Ovary (tissue), 3 donors: Measurements from ENCODE around the gene EPS8L3.

ENCODE experiments used
- EP300 ChIP-seq: sonication (generic); formaldehyde crosslinking; IDR thresholded peaks from one replicate; pipeline ENCODE4 v1.6.1; 2017; ENCODE audit warnings: antibody characterized with exemption
- TF ChIP-seq, protein P1 (sequence below), 3 donors: fragments of 450-650 bp in 2 of 3; fragments of 200-600 bp in 1 of 3; IDR thresholded peaks; one replicate each; pipeline versions ENCODE4 v1.5.1 to v1.8.0; 2016 to 2022; ENCODE audit warnings: antibody characterized with exemption in 3 of 3, mild to moderate bottlenecking in 1 of 3
- donor health status: DM: no; HTN: no; CAD: no.

DNA sequence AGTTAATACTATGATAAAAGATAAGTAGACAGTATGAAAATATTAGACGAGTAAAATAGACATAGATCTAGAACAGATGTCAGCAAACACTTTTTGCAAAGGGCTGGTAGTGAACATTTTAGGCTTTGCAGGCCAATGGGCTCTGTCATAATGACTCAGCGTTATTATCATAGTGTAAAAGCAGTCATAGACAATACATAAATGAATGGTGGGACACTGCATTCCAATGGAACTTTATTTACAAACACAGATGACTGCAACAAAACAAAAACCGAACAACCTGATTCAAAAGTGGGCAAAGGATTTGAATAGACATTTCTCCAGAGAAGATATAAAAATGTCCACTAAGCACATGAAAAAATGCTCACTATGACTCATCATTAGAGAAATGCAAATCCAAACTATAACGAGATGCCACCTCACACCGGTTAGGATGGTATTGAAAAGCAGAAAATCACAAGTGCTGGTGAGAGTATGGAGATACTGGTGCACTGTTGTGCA lies 44.3 kb downstream of the EPS8L3 start:
- TF ChIP-seq, protein P1, sequence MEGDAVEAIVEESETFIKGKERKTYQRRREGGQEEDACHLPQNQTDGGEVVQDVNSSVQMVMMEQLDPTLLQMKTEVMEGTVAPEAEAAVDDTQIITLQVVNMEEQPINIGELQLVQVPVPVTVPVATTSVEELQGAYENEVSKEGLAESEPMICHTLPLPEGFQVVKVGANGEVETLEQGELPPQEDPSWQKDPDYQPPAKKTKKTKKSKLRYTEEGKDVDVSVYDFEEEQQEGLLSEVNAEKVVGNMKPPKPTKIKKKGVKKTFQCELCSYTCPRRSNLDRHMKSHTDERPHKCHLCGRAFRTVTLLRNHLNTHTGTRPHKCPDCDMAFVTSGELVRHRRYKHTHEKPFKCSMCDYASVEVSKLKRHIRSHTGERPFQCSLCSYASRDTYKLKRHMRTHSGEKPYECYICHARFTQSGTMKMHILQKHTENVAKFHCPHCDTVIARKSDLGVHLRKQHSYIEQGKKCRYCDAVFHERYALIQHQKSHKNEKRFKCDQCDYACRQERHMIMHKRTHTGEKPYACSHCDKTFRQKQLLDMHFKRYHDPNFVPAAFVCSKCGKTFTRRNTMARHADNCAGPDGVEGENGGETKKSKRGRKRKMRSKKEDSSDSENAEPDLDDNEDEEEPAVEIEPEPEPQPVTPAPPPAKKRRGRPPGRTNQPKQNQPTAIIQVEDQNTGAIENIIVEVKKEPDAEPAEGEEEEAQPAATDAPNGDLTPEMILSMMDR (IDR thresholded peaks at IDR 0.05): no peak
- no peak for TF ChIP-seq EP300
